Measurements from ENCODE around the gene DOK4.
A peak's percentile ranks its signal among the peaks of the same experiment; 100 is the strongest.

DOK4 gene

DNA sequence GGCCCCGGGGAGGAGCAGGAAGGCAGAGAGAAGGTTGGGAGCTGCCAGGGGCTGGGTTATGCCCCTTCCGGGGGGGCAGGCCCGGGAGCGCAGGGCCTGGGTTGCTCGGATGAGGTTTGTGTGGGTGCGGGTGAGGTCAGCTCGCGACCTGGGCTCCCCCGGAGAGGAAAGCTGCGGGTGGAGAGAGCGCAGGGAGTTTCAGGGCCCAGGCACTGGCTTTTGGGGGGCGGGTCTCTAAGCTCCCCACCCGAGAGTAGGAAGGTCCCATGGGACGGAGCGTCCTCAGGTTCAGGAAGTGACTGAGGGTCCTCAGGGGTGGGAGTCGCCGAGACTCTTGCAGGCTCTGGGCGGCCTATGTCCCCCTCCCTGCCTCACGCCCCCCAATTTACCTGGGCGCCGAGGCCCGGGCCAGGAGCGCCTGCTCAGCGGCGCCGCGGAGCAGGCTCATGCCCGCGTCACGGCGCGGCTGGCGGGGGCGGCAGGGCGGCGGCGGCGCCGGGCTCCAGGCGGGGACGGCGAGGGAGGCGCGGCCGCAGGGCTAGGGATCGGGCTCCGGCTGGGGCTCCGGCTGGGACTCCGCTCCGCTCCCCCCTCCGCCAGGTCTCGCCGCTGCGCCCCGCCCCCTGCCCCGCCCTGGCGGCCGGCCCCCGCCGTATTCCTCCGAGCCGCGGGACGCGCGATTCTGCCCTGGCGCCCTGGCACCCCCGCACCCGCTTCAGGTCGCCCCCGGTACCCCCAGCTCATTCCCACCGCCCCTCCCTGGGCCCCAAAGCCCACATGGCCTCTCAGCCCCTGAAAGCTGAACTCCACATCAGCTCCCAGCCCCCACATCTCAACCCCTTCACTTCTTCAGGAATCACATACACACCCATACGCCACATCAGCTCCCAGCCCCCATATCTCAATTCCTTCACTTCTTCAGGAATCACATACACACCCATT, at the start of gene DOK4:
TSS of gene DOK4 (minus strand) at position 578 of the 942 bp plus-strand sequence. CDS start 6,986 bp downstream, outside the sequence.
- DNase-seq = peak; percentile 88

DNA sequence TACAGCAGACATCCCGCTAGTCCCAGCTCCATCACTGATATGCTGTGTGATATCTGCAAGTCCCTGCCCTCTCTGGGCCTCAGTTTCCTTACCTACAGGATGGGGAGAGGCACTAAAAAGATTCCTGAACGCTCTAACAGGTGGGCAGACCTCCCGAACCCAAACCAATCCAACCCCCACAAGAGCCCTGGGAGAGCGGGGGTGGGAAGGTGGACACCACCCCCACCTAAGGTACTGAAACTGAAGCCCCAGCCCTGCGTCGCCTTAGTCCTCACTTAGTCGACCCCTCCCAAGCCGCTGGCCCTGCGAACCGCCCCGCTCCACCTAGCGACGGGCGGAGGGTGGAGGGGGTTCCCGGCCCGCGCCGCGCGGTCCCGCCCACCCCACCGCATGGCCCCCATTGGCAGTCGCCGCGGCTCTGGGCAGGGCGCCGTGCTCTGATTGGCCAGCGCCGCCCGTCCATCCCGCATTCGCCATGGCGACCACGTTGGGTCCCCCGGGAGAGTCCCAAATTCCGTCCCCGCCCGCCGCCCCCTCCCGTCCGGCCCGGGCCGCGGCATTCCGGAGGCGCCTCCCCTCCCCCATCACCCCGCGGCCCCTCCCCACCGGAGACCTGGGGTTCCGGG, 49.5 kb upstream of the DOK4 start:
- peak; percentile 94 for DNase-seq

DNA sequence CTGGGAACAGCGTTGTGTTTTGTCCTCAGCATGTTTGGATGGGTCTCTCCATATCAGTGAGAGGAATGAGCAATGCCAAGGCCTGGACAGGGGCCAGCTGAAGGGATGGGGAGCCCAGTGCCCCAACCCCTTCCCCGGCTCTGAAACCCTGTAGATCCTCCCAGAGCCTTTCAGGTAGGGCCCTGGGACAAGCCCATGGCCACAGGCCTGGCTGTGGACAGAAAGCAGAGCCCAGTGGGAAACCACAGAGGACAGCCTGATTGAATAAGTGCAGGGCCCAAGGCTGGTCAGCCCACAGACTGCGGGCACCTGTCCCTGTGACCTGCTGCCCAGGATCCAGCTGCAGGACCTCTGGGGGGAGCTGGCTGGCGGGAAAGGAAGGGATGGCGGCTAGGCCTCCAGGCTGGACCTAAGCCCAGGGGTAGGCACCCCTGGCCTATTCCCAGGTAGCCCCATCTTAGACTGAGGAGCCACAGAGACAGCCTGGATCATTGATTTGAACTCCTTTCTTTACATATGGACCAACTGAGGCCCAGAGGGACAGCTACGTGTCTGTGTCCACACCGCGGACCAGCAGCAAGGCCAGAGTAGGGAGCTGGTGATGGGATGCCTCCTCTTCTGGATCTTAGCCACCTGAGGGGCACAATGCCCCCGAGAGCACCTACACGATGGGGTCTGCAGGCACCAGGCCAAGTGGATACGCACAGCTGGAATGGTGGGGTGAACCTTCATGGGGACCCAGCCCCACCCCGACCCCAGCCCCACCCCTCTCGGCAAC, 48.8 kb upstream of the DOK4 start:
- no peak for DNase-seq

DNA sequence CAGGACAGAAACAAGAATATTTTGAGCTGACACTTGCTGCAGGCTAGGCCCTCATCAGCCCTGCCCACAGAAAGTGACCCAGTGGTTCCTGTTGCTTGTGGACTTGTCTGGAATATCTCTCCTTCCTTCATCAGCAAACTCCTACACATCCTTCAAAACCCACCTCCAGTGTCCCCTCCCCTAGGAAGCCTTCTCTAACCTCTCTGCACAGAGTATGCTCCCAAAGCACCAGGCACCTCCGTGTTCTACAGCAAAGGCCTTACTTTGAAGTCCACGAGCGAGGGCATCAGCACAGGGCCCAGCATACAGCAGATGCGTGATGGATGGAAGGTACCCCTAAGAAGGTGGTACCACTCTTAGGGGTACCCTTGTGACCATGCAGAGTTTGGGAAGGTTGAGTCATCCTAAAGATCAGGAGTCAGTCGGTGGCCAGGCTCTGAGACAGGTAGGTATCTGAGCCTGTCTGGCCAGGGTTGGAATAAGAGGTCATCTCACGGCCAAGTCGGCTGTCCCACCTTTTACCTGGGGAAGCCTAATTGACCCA, 48.1 kb upstream of the DOK4 start:
- no peak for DNase-seq

DNA sequence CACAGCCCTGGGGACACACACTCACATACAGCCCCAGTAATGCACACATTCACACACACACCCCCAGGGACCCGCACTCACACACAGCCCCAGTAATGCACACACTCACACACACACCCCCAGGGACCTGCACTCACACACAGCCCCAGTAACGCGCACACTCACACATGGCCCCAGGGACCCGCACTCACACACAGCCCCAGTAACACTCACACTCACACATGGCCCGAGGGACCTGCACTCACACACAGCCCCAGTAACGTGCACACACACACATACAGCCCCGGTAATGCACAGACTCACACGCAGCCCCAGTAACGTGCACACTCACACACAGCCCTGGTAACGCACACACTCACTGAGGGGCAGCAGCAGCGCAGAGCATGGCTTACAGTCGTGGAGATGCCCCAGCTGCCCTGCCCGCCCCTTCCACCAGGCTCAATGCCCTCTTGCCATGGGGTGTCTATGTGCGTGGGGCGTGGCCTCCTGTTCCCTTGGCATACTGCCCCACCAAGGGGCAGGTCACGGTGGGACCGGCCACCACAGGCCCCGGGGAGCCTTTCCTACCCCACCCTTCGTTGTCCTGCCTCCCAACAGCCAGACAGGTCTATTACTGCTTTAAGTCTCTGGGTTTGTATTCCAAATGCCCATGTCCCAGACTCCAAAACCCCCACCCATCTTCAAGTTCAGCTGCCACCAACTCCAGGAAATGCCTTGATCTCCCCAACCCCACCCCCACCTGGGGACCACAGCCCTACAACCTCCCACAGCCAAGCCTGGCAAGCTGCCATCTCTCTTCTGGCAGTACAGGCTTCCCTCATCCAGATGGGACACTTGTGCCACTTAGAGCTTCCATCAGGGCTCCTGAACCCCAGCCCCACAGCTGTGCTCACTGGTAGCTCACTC, 47.4 kb upstream of the DOK4 start:
- no peak for DNase-seq

DNA sequence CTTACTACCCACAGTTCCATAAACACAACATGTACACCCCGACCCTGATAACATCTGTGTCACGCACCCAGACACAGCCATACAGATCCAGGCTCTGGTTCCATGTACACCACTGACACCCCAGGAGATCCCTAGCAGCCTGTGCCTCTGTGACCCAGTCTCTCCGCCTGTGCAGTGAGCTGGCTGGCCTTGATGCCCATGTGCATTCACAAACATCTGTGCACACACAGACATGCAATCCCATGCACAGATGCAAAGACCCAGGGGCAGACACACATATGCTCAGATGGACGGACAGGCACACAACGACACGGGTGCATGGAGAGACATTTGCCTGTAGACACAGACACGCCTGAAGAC, 46.0 kb upstream of the DOK4 start:
- no peak for DNase-seq

DNA sequence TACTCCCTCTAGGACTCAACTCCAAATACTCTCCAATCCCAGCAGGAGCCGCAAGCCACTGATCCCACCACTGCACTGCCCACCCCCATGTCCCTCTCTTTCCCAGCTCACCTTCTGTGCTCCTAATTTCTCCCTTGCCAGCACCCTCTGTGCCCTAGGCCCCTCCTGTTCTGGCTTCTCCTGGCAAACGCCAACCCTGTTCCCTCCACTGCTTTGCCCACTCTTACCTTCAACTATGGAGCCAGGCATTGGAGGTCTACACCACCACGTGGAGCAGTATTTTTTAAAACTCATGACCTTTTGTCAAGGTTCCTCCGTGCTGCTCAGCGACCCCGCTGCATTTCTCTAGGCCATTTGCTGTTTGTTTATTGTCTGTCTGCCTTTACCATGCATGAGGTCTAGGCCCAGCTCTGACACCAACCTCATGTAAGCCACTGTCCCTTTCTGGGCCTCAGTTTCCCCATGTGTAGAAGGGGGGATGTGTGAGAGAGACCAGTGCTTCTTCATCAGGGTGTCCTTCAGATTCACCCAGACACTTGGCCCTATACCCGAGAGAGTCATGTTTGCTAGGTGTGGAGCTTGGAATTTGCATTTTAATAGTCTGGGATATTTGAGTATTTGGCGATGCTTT, 45.5 kb upstream of the DOK4 start:
- no peak for DNase-seq

DNA sequence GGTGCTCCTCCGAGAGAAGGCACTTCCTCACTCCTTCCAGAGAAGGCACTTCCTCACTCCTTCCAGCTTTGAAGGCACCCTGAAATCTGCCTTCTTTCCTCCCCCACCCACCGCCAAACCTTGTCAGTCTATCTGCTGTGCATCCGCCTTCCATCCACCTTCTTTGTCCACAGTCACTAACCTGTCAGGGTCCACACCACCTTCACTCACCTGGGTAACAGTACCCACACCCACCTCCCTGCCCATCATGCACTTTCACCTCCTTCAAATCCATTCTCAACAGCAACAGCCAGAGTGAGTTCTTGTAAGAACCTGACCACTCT, 44.9 kb upstream of the DOK4 start:
- DNase-seq = no peak

DNA sequence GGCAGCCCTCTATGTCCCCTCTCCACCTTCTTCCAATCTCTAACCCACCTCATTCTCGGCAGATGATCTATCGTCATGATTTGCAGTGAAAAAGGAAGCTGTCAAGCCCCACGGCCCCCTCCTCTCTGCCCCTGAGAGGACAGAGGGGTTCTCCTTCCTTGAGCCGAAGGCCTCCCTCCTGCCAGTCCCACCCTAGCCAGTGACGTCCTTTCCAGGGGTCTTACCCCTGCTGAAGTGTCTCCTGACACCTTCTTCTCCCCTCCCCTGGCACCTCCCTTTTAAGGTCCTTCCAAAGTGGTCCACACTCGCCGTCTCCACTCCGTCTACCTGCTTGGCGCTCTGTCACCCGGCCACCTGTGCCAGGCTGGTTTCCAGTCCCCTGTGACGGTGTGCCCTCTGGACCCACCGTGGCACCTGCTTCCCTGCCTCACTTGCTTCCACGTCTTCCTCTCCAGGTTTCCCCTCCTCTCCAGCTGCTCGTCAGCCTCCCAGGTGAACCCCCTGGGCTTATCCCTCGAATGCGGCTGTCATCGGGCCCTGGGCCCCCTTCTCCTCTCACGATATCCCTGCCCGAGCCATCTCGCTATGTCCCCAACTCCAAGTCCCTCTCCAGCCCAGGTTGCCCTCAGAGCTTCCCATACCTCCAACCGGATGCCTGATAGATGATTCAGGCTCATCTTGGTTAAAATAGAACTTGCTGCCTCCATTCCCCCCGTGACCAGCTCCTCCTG, 44.4 kb upstream of the DOK4 start:
- no peak for DNase-seq

DNA sequence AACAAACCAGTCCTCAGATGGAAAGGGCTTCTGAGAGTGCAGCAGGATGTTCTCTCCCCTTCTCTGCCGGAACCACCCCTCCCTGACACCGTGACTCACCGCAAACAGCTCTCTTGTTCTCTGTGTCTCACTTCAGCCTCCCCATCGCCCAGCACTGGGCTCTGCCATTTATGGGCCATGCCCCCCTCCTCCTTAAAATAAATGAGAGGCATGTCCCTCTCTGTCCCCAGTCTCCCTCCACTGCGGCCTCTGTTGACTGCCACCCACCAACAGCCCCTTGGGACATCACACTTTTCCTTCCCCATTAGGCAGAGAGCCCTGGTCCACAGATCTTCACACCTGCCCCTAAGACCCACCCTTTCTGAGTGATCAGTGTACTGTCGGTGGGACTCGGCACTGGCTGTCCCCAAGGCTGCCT, 43.8 kb upstream of the DOK4 start:
- DNase-seq = peak; percentile 77

DNA sequence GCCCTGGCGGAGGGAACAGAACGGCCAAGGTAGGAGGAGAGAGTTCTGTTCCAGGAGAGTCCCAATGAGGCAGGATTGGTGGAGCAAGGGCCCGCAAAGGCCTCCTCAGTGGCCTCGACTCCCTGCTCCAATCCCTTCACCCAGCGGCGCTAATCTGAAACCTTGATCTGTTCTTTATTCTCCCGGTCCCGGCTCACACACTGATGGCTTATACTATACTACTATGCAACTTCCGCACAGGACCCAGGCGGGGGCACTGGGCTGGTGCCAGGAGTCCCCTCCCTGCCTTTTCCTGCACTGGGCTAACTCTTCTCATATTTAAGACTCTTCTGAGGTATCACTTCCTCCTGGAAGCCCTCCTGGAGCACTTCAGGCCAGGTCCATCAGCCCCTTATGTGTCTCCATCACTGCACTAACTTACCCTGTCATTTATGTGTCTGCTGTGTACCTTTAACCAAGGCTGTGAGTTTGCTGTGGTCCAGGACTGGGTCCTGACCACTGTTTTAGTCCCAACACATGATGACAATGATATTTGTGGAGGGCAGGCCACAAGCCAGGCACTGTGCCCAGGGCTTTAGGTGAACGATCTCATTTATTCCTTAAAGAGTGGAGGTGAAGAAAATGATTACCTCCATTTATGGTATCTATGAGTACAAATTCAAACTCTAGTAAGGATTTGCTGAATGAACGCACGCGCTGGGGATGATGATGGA, 43.3 kb upstream of the DOK4 start:
- no peak for DNase-seq

DNA sequence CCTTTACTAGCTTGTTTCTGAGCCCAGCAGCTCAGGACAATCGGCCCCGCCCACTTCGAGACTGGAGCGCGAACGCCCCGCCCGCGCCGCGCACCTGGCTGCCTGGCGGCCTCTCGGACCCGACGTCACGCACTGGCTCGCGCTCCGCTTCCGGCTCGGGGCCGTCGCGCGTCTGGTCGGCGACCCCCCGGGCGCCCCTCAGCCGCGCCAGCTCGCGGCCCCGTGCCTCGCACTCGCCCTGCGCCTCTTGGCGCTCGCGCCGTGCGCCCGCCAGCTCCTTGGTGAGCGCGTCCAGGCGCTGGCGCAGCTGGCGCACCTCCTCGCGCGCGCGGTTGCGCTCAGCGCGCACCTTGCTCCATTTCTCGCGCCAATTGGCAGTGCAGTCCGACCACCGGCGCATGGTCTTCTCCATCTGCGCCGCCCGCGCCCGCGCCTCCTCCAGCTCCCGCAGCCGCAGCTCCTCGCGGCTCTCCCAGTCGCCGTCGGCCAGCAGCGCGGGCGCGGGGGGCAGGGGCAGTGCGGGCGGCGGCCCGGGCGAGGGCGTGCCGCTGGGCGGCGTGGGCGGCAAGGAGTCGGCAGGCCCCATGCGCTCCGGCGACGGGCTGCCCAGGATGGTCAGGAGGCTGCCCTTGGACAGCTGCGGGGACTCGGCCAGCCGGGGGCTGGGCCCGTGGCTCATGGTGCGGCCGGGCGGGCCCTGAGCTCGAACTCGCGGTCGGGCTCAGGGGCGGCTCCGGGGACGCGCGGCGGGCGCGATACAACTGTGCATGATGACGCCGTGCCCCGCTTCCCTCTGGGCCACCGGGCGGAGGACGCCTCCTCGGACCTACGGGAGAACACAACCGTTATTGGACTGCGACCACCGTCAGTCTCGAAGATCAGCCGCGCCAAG, 42.5 kb upstream of the DOK4 start:
- DNase-seq = no peak

DNA sequence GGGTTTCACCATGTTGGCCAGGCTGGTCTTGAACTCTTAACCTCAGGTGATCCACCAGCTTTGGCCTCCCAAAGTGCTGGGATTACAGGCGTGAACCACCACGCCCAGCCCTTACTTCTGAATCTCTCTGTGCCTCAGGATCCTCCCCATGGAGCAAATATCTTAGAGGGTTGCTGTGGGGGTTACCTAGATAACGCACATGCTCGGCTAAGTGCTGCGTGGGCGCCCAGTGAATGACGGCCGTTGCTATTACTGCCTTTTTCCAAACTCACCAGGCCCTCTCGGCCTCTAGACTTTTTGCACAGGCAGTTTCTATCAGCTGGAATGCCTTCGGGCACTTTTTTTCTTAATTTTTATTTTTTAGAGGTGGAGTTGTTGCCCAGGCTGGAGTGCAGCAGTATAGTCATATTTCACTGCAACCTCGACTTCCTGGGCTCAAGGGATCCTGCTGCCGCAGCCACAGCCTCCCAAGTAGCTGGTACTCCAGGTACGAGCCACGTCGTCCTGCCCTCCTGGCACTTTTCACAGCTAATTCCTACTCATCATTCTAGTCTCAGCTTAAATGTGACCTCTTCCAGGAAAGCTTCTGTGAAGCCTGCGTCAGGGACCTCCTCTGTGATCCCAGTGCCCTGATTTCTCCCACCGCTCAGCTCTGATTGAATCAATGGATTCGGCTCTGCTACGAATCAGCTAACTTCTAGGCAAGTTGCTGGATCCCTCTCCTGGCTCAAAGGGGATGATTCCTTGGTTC, 41.5 kb upstream of the DOK4 start:
- DNase-seq = no peak

DNA sequence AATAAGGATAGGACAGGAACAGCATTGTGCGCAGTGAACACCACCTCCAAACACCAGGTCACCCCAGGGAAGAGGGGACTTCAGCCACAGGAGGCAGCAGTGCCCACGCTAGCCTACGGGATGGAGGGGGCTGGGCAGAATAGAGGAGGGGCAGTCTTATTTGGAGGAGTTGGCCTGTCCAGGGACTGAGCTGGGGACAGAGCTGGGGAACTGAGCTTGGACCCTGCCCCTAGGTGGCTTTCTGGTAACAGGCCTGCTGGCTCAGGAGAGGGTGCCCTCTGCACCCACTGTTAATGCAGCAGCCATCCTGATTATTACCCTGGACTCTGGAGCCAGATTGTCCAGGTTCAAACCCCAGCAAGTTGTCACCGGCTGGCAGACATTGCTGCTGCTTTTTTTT, 40.7 kb upstream of the DOK4 start:
- no peak for DNase-seq

DNA sequence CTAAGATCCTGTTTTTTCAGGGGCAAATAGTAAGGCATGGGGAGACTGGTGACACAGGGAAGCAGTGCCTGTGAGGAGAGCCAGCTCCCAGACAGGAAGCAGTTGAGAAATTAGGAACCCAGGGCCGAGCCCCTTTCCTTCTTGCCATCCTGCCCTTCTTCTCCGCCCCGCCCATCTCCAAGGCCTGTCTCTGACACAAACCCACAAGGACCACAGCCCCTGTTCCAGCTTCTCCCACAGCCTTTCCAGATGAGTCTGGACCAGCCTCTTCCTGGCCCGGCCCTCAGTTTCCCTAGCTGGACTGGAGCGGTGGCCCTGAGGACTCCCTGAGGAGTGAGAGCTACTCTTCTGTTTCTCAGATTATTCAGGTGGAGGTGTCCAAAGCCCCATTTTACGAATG, 40.2 kb upstream of the DOK4 start:
- no peak for DNase-seq

DNA sequence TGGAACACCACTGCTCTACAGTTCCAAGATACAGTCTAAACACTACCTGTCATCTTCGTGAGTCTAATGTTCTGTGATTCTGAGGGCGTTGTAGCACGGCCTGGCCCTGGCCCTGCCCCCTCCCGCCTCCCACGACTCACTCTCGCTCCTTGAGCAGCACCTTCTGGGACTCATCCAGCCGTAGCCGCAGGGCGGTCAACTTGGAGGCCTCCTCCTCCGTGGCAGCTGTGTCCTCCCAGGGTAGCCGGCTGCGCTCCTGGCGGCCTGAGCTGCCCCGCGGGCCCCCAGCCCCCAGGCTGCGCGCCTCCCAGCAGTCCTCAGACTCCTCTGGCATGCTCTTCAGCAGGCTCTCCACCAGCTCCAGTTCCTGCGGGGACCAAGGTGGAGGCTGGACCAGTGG, 39.5 kb upstream of the DOK4 start:
- DNase-seq = no peak

DNA sequence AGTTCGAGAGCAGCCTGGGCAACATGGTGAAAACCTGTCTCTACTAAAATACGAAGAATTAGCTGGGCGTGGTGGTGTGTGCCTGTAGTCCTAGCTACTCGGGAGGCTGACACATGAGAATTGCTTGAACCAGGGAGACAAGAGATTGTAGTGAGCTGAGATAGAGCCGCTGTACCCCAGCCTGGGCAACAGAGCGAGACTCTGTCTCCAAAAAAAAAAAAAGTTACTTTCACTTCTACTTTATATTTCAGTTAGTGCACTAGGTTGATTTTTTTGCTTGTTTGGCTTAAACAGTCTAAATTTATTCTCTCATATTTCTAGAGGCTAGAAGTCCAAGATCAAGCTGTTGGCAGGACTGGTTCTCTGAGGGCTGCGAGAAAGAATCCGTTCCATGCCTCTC, 36.7 kb upstream of the DOK4 start:
- no peak for DNase-seq

DNA sequence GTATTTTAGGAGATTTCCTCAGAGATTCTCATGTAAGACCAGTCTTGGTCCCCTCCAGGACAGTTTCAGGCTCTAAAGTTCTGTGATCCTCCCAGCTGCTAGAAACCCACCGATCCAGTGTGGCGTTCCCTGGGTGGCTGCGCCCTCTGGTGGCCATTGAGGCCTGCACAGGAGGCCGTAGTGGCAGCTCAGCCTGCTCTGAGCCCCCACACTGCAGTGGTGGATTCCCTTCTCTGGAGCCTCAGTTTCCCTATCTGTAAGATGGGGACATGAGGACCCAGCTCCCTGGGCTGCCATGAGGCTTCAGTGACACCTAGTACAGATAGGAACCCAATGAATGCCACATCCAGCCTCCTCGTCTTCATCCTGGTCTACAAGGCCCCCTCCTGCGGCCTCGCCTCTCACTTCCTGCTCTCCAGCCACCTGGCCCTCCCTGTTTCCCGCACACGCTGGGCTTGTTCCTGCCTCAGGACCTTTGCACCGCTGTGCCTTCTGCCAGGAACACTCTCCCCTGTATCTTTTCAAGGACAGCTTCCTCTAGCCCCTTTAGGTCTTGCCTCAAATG, 33.6 kb upstream of the DOK4 start:
- peak; percentile 88 for DNase-seq
